DOHH2 (cell line): ENCODE results near the gene SCAPER.

Source experiments
- H3F3A ChIP-seq: fragments of 200-600 bp; sonication (generic), shearing (Covaris generic); 2 replicates; pipeline ENCODE4 v1.6.0; 2016; ENCODE audit warnings: antibody characterized with exemption, mild to moderate bottlenecking; ENCODE audit not compliant: control insufficient read depth, insufficient read depth
- H3K27ac ChIP-seq: fragments of 200-600 bp; sonication (generic); 2 replicates; pipeline ENCODE4 v1.5.1; 2014; ENCODE audit warnings: low read depth, mild to moderate bottlenecking, low read length, moderate library complexity
- H3K27me3 ChIP-seq: fragments of 200-600 bp; sonication (generic); 2 replicates; pipeline ENCODE4 v1.6.1; 2014; ENCODE audit warnings: mild to moderate bottlenecking, low read length, mixed read lengths; ENCODE audit not compliant: control insufficient read depth
- H3K36me3 ChIP-seq: fragments of 200-600 bp; sonication (generic); 2 replicates; pipeline ENCODE4 v1.6.1; 2014; ENCODE audit warnings: mild to moderate bottlenecking, low read length, moderate library complexity, mixed read lengths; ENCODE audit not compliant: control insufficient read depth
- H3K4me1 ChIP-seq: fragments of 200-600 bp; sonication (generic); 2 replicates; pipeline ENCODE4 v1.6.1; 2014; ENCODE audit warnings: mild to moderate bottlenecking, low read length, mixed read lengths; ENCODE audit not compliant: control insufficient read depth
- H3K4me2 ChIP-seq: fragments of 200-600 bp; sonication (generic); 2 replicates; pipeline ENCODE4 v1.6.0; 2014; ENCODE audit warnings: mild to moderate bottlenecking, low read length, moderate library complexity
- H3K4me3 ChIP-seq: fragments of 200-600 bp; sonication (generic); 2 replicates; pipeline ENCODE4 v1.5.1; 2014; ENCODE audit warnings: mild to moderate bottlenecking, low read length, mixed read lengths
- H3K79me2 ChIP-seq: fragments of 200-600 bp; sonication (generic); 2 replicates; pipeline ENCODE4 v1.6.1; 2014; ENCODE audit warnings: mild to moderate bottlenecking, low read length, mixed read lengths; ENCODE audit not compliant: control insufficient read depth
- H3K9me2 ChIP-seq: fragments of 200-600 bp; sonication (generic); replicated peaks from 2 replicates; pipeline ENCODE4 v1.6.1; 2014; ENCODE audit warnings: mild to moderate bottlenecking, low read length, mixed read lengths; ENCODE audit not compliant: control insufficient read depth
- H3K9me3 ChIP-seq: fragments of 200-600 bp; sonication (generic); 2 replicates; pipeline ENCODE4 v1.6.1; 2014; ENCODE audit warnings: antibody characterized with exemption, low read length, mixed read lengths; ENCODE audit not compliant: control insufficient read depth, insufficient read depth
- H4K20me1 ChIP-seq: fragments of 200-600 bp; sonication (generic); 2 replicates; pipeline ENCODE4 v1.6.0; 2014; ENCODE audit warnings: low read depth, mild to moderate bottlenecking, antibody characterized with exemption, low read length, moderate library complexity; ENCODE audit not compliant: control insufficient read depth, insufficient read depth
- EZH2phosphoT487 ChIP-seq: fragments of 200-600 bp; sonication (generic); IDR thresholded peaks from 2 replicates; pipeline ENCODE4 v1.6.1; 2017; ENCODE audit warnings: borderline replicate concordance, mild to moderate bottlenecking, antibody characterized with exemption, low read length, moderate library complexity, mixed read lengths
- TF ChIP-seq, protein P1 (sequence below): fragments of 200-600 bp; sonication (generic); IDR thresholded peaks from one replicate; pipeline ENCODE4 v1.5.1; 2014; ENCODE audit warnings: antibody characterized with exemption, mild to moderate bottlenecking, low read depth, low read length; ENCODE audit not compliant: poor library complexity, severe bottlenecking

The SCAPER gene

DNA sequence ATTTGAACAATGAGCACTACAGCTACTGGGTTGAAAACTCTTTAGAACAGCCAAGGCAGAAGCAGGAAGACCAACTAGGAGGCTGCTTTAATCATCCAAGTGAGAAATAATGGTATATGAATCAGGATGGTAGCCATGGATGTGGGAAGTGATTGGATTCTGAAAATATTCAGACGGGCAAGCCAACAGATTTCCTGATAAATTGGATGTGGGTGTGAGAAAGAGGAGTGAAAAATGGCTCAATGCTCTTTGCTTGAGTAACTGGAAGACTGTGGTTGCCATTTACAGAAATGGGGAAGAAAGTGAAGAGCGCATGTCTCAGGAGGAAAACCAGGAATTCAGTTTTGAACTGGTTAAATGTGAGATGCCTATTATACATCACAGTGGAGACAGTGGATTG is 518.2 kb downstream of the SCAPER start:
- Histone ChIP-seq H3K27ac (no peak overlapping the region), H3K4me1 (no peaks in the 10 kb centered on the region), H3K4me2 (no peak overlapping the region), H3F3A (no peaks in the 10 kb centered on the region), H3K9me3 (no peaks in the 10 kb centered on the region), H4K20me1 (no peaks in the 10 kb centered on the region), H3K4me3 (no peak overlapping the region), H3K79me2 (no peaks in the 10 kb centered on the region), H3K27me3 (peaks cover 4% of the 10 kb centered on the region; the same call in 1 of the 2 replicates), H3K36me3 (no peaks in the 10 kb centered on the region), H3K9me2 (no peaks in the 10 kb centered on the region)
- TF ChIP-seq, protein P1, sequence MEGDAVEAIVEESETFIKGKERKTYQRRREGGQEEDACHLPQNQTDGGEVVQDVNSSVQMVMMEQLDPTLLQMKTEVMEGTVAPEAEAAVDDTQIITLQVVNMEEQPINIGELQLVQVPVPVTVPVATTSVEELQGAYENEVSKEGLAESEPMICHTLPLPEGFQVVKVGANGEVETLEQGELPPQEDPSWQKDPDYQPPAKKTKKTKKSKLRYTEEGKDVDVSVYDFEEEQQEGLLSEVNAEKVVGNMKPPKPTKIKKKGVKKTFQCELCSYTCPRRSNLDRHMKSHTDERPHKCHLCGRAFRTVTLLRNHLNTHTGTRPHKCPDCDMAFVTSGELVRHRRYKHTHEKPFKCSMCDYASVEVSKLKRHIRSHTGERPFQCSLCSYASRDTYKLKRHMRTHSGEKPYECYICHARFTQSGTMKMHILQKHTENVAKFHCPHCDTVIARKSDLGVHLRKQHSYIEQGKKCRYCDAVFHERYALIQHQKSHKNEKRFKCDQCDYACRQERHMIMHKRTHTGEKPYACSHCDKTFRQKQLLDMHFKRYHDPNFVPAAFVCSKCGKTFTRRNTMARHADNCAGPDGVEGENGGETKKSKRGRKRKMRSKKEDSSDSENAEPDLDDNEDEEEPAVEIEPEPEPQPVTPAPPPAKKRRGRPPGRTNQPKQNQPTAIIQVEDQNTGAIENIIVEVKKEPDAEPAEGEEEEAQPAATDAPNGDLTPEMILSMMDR = no peak
- no peak for TF ChIP-seq EZH2phosphoT487

GRCh38 chr15:76386178-76386577 is 519.0 kb downstream of the SCAPER start:
- Histone ChIP-seq H3K4me3 (no peak overlapping the region), H3K4me1 (no peaks in the 10 kb centered on the region), H3K27ac (no peak overlapping the region), H3K9me2 (no peaks in the 10 kb centered on the region), H3K36me3 (no peaks in the 10 kb centered on the region), H3F3A (no peaks in the 10 kb centered on the region), H3K4me2 (no peak overlapping the region), H4K20me1 (no peaks in the 10 kb centered on the region), H3K9me3 (no peaks in the 10 kb centered on the region), H3K27me3 (peaks cover 4% of the 10 kb centered on the region; the same call in 1 of the 2 replicates), H3K79me2 (no peaks in the 10 kb centered on the region)
- no peak for TF ChIP-seq EZH2phosphoT487
- TF ChIP-seq, protein P1 = no peak

DNA sequence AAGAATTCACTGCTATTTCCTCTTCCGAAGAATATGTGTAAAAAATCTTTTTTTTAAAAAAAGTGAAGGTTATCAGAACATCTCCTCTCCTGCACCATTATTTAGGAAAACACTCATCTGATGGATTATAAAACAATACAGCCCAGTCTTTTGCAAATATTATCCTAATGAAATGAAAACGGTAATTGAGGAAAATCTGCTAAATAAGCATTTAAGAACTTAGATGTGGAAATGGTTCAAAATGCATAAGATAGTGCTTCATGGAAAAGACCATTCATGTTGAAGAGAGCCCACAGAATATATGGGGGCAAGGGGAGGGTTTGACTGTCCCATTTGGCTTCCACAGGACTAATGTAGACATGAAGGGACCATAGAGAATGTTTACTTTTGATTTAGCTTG is 520.7 kb downstream of the SCAPER start:
- Histone ChIP-seq H3K9me3 (no peaks in the 10 kb centered on the region), H3K4me2 (no peak overlapping the region), H3K4me3 (no peak overlapping the region), H3K9me2 (no peaks in the 10 kb centered on the region), H3K79me2 (no peaks in the 10 kb centered on the region), H3K27me3 (peaks cover 4% of the 10 kb centered on the region; the same call in 1 of the 2 replicates), H3K27ac (no peak overlapping the region), H4K20me1 (no peaks in the 10 kb centered on the region), H3K4me1 (no peaks in the 10 kb centered on the region), H3K36me3 (no peaks in the 10 kb centered on the region), H3F3A (no peaks in the 10 kb centered on the region)
- TF ChIP-seq, protein P1 = no peak
- TF ChIP-seq EZH2phosphoT487 = no peak
